Left lobe of liver (tissue), 2 donors: ENCODE measurements around the gene KEAP1. TPM values are rescaled to one million over a fixed set of nuclear protein-coding genes. Genes with fewer than 3 reads are reported as not detected.
"Not testable (repeated sequence)": the region's sequence is repeated elsewhere in the genome, so short reads cannot be mapped to it uniquely, and the experiment has no call there.

Experiments used
- ATAC-seq: fragments of 200-7000 bp; cut with Tn5 transposase; one replicate; pipeline ENCODE4 v1.9.1; 2020; ENCODE audit warnings: mild to moderate bottlenecking, moderate library complexity
- DNase-seq: peaks from one replicate; pipeline ENCODE4 v3.0.0-alpha.2; 2020; ENCODE audit warnings: low spot score
- total RNA-seq: library from RNA; stranded (reverse); gene quantifications from one replicate; pipeline ENCODE4 v1.2.1, GENCODE V29; 2021
- donor health status: DM: no; HTN: no; CAD: no; lungs with moderate emphysema.
- donor health status: DM: no; HTN: yes; CAD: no.

KEAP1 gene
- total RNA-seq, 1 donor from 2014 or later, result 59.6 TPM

DNA sequence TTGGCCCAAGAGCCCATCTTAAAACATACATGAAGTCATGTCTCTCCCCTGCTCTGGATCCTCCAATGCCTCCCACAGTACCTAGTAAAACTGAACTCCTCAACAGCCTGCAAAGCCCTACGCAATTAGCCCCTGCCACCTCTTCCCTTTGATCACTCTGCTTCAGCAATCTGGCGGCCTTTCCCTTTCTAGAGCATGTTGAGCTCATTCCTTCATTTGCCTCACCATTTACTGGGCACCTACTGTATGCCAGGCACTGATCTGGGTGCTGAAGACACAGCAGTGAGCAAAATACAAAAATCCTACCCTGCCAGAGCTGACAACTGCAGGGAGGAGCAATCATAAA, 2.9 kb downstream of the KEAP1 start:
- DNase-seq, result no peak
- ATAC-seq, result no peak

DNA sequence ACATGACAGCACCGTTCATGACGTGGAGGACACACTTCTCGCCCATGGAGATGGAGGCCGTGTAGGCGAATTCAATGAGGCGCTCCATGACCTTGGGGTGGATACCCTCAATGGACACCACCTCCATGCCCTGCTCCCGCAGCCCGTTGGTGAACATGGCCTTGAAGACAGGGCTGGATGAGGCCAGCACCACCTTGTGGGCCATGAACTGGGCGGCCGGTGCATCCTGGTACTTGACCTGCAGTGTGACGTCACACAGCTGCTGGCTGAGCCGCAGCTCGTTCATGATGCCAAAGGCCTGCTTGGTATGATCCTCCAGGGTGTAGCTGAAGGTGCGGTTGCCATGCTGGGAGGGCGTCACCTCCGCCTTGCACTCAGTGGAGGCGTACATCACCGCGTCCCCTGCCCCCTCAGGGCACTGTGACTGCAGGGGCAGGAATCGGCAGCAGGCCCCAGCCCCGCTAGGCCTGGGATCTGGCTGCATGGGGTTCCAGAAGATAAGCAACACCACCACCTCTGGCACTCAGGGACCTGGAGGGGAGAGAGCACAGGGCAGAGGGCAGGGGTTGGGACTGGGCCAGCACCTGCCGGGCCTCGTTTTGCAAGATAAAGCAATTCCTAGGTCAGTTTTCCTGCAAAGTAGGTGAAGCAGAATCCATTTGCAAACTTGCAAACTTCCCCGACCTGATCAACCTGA, 3.5 kb downstream of the KEAP1 start:
- DNase-seq (peak; percentile 82), ATAC-seq (peak; percentile 26)

- ATAC-seq, result no peak
- DNase-seq, result no peak
Measured at GRCh38 chr19:10497371-10497770, 5.8 kb downstream of the KEAP1 start.

GRCh38 chr19:10491472-10492047, 11.6 kb downstream of the KEAP1 start:
- DNase-seq (no peak), ATAC-seq (no peak)

- ATAC-seq (no peak), DNase-seq (no peak)
Measured at GRCh38 chr19:10486551-10486950, 16.6 kb downstream of the KEAP1 start.

GRCh38 chr19:10478903-10479384, 24.2 kb downstream of the KEAP1 start:
- peak; percentile 82 for ATAC-seq

GRCh38 chr19:10478476-10478875, 24.7 kb downstream of the KEAP1 start:
- ATAC-seq (no peak), DNase-seq (no peak)

More at GRCh38 chr19:10478903-10479384, 24.2 kb downstream of the KEAP1 start:
- peak; percentile 71 for DNase-seq

DNA sequence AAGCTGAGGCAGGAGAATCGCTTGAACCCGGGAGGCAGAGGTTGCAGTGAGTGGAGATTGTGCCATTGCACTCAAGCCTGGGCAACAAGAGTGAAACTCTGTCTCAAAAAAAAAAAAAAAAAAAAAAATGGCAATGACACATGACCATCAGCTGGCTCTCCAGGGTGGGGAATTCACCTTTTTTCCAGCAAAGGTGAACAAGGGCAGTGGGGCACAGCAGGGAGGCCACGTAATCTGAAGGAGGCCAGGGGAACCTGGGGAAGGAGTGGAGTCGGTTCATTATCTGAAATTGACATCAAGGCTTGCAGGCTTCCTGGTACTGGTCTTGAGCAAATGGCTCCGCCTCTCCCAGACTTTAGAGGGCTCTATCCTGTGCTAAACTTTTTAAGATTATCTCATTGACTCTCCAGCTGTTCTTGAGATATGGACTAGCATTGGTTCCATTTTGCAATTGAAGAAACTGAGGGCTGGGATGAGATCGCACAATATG, 28.1 kb downstream of the KEAP1 start:
- DNase-seq (no peak), ATAC-seq (no peak)

GRCh38 chr19:10473192-10473591, 30.0 kb downstream of the KEAP1 start:
- DNase-seq, result no peak
- ATAC-seq, result no peak

GRCh38 chr19:10471909-10472308, 31.2 kb downstream of the KEAP1 start:
- DNase-seq, result no peak

GRCh38 chr19:10468133-10468532, 35.0 kb downstream of the KEAP1 start:
- DNase-seq, result no peak
- no peak for ATAC-seq

More at GRCh38 chr19:10471909-10472308, 31.2 kb downstream of the KEAP1 start:
- ATAC-seq, result peak; percentile 42

DNA sequence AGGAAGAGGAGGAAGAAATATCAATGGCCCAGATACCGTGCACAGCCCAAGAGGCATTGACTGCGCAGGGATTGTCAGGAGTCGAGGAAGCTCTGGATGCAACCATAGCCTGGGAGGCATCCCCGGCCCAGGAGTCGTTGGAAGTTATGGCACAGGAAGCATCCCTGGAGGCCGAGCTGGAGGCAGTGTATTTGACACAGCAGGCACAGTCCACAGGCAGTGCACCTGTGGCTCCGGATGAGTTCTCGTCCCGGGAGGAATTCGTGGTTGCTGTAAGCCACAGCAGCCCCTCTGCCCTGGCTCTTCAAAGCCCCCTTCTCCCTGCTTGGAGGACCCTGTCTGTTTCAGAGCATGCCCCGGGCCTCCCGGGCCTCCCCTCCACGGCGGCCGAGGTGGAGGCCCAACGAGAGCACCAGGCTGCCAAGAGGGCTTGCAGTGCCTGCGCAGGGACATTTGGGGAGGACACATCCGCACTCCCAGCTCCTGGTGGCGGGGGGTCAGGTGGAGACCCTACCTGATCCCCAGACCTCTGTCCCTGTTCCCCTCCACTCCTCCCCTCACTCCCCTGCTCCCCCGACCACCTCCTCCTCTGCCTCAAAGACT, 36.0 kb downstream of the KEAP1 start:
- no peak for ATAC-seq
- DNase-seq, result no peak

- DNase-seq (no peak), ATAC-seq (no peak)
Measured at GRCh38 chr19:10464456-10464855, 38.7 kb downstream of the KEAP1 start.

DNA sequence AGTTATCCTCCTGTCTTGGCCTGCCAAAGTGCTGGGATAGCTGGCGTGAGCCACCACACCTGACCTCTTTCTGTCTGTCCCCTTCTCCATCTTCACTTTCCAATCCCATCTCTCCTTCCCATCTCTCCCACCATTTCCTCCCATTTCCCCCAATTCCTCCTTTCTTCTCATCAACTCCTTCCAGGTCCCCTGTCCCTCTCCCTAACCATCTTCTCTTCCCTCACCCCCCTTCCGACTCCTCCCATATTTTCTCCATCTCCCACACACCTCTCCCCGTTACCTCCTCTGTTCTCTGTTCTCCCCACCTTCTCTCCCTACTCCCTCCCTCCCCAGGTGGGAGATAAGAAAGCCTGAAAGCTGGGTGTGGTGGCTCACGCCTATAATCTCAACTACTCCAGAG, 40.6 kb downstream of the KEAP1 start:
- no peak for ATAC-seq
- no peak for DNase-seq

GRCh38 chr19:10462042-10462441, 41.1 kb downstream of the KEAP1 start:
- not testable (repeated sequence) for DNase-seq, ATAC-seq

- ATAC-seq (peak; percentile 96), DNase-seq (peak; percentile 89)
Measured at GRCh38 chr19:10461047-10461949, 41.9 kb downstream of the KEAP1 start.

GRCh38 chr19:10460714-10461046, 42.5 kb downstream of the KEAP1 start:
- no peak for ATAC-seq
- no peak for DNase-seq

DNA sequence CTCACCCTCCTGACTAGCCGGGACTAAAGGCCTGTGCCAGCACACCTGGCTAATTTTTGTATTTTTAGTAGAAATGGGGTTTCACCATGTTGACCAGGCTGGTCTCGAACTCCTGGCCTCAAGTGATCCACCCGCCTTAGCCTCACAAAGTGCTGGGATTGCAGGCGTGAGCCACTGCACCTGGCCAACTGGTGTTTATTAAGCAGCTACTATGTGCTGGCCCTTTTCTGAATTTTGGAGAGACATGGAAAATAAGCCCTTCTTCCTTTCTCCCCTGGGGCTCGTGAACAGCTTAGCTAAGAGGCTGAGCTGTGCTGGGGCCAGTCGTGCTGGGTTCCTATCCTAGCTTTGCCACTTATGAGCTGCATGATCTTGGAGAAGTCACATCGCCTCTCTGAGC, 44.4 kb downstream of the KEAP1 start:
- not testable (repeated sequence) for DNase-seq, ATAC-seq

- ATAC-seq (no peak), DNase-seq (no peak)
Measured at GRCh38 chr19:10454267-10454666, 48.9 kb downstream of the KEAP1 start.

DNA sequence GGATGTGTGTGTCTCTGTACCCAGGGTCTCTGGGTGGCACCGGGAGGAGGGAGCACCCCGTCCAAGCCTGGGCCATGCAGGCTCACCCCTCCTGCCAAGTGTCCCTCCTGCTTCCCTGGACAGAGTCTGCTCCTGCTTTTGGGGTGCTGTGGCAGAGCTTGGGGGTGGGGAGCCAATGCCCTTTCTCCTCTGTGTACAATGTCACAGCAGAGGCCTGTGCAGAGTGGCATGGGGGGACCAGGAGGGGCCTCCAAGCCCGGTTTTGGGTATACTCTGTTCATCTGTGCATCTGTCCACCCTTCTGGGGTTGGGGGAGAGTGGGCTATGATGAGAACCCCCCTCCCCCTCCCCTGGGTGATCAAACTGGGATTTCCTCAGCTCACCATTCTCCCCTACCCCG, 49.3 kb downstream of the KEAP1 start:
- ATAC-seq, result no peak
- DNase-seq, result no peak
